HG03045 (cell line): Measurements from ENCODE around the gene CHERP.
"Not testable (repeated sequence)": the region's sequence is repeated elsewhere in the genome, so short reads cannot be mapped to it uniquely, and the experiment has no call there.

Source experiments
- ATAC-seq: cut with Tn5 transposase; IDR thresholded peaks from one replicate; pipeline ENCODE4 v1.9.1; 2021; ENCODE audit warnings: mild to moderate bottlenecking, moderate library complexity; ENCODE audit not compliant: unreplicated experiment

The CHERP gene

DNA sequence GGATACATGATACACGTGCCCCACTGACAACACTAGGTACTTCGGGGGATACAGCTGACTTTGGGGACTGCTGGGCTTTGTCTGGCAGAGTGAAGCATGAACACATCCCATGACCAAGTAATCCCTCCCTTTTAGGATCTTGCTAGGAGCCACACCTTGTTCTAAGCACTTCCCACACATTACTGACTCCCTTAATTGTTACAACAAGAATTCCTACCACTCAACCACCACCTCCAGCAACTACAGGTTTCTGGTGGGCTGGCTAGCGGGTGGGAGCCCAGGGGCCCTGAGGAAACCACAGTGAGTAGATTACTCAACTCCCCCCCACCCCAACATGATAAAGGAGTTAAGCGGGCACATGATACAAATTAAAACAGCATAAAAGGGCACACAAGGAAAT, 37.1 kb upstream of the CHERP start:
- ATAC-seq, result no peak

DNA sequence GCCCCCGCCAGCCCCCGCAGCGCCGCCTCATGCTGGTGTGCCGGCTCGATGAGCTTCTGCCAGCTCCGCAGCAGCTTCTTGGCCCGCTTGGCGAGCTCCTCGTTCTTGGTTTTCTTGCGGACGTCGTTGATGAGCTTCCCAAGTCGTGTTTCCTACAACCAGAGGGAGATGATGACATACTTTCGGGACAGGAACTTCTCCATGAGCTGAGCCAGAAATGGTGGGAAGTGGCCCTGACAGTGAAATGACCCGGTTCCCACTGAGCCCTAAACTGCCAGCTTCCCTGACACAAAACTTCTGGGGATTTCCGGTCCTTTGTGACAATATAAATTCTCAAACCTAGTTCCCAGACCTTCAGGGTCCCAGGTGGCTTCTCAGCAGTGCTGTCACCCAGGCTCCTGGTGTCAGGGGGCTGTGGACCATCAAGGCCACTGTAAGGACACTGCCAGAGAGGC, 35.3 kb upstream of the CHERP start:
- no peak for ATAC-seq

DNA sequence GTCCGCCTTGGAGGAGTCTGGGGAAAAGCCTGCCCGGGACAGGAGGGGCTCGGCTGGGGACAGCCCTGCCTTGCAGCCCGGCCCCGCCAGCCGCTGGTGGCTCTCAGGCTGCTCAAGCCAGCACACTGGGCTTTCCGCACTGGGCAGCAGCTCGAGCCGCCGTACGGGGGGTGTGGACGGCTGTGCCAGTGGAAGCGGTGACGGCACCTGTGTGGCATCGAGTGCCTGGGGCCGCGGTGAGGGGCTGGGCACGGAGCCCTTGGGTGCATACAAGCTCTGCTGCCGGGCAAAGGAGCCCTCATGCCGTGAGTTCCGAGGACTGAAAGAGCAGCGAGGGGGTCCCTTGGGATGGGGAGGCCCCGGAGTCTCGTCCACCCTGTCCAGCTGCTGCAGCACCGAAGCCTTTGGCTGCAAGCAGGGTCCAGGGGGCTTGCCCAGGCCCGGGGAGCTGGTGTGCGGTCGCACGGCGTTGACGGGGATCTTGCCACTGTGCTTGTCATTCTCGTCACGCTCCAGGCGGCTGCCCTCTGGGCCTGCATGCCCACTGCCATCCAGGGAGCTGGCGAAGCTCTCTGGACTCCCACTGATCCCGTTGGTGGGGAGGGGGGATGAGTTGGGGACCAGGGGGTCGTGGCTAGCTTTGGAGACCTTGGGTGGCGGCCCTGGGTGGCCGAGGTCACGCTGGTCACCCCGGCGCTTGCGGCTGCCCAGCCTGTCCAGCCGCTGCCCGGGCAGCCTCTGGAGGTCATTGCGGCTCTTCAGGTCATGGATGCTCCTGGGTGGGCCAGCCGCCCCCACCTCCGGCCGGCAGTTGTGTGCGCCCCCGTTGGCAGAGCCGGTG, 34.7 kb upstream of the CHERP start:
- no peak for ATAC-seq

DNA sequence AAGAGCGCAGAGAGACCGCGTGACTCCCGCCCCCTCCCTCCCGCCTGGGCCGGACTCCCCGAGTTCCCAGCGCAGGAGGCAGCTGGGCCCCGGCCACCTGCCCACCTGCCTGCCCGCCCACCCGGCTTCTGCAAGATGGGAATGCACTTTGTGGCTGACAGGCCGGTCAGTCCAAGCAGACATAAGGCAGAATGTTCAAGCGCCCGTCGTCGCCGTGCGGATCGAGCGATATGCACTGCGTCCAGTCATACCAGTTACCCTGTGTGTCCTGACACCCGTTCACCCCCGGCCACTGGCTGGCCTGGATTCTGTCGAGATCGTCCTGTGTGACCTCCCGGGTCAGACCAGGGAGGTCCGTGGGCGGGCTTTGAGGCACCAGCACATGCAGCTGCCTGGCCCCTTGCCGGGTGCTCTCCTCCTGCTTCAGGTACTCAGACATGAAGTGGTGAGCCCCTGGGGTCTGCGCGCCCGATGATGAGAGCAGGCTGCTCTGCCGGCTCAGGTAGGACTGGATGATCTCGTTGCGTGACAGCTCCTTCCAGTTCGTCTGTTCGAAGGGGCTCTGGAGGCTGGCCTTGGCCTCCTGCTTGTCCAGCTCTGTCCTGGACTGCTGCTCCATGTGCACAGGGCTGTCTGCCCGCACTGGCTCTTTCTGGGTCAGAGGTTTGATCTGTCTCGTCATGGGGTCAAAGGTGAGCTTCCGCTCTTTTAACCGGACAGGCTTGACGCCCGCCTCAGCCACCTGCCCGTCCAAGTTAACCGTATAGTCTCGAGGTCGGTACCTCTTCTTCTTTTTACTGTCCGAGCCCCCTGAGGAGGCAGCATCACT, 33.8 kb upstream of the CHERP start:
- ATAC-seq, result no peak

DNA sequence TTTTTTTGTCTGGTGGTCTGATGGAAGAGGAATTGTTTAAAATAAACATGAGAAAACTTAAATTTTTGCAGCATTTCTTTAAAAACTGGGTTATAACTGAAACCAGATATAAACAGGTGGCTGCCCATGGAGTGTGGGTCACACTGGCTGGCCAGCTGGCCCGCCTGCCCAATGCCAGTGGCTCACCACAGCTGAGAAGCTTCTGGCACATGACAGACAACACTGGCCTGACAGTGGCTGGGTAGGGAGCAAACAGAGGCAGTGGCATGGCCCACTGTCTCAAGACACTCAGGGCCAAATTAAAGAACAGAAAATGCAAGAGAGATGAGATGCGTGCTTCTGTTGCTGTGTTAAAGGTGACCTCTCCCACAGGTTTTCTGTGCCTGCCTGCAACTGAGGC, 33.0 kb upstream of the CHERP start:
- no peak for ATAC-seq

DNA sequence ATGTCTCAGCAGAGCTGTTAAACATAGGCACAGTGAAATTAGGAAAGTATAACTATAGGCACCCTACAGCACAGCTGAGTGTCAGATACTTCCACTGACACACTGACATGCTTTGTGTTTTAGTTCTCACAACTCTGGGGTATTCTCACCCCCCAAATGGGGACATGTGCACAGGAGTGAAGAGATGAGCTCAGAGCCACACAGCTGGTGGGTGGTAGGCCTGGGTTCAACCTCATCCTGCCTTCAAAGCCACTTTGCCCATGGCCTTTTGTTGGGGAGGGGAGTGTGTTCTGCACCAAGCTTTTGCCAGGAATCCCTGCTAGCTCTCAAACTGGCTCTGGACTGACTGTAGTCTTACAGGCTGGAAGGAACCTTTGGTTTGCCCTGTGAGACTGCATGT, 31.7 kb upstream of the CHERP start:
- ATAC-seq, result no peak

DNA sequence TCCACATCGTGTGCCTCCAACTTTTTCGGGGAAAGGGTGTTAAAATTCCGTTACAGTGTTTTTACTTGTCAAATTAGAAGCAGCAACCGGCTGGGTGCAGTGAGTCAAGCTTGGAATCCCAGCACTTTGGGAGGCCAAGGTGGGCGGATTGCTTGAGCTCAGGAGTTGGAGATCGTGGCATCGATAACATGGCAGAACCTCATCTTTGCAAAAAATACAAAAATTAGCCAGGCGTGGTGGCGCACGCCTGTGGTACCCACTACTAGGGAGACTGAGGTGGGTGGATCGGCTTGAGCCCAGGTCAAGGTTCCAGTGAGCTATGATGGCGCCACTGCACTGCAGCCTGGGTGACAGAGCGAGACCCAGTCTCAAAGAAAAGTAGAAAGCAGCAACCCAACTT, 31.1 kb upstream of the CHERP start:
- no peak for ATAC-seq

DNA sequence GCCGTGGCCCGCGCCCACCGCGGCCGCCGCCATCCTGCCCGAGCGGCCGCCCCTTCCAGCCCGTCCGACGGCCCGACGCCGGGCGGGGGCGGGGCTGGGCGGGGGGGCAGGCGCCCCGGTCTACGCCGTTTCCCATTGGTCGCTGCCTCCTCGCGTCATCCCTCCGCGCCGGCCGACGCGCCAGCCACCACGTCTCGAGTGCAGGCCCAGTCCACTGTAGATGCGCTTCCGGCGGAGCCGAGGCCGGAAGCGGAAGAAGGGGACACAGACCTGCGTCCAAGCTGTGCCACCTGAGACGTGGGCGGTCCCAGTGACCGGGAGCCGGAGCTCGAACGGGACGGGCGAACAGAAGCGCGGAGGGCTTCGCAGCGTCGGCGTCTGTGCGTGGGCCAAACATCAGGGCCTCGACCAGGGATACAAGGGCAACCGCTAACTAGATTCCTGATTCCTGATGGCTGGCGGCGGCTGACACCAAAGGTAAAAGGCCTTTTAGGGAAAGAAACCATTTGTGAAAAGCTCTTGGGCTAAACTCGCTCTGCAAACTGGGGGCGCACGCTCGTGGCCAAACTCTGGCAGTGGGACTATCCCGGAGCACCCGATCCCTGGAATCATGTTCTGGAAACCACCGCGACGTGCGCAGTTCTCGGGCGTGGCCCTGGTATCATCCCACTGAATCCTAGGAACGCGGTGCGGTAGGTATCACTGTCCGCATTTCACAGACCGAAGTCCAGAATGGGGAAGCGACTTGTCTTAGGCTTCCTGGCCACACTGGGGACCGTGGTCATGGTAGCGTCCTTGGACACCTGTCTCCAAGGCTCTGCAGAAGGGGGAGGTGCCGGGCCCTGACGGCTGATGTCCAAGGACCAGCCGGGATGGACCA, 30.3 kb upstream of the CHERP start, which contains the start of gene SLC35E1:
SLC35E1 (minus strand) TSS at position 84 of the 880 bp plus-strand sequence; CDS start at position 33, 51 bp downstream.
- ATAC-seq, result peak; percentile 79

DNA sequence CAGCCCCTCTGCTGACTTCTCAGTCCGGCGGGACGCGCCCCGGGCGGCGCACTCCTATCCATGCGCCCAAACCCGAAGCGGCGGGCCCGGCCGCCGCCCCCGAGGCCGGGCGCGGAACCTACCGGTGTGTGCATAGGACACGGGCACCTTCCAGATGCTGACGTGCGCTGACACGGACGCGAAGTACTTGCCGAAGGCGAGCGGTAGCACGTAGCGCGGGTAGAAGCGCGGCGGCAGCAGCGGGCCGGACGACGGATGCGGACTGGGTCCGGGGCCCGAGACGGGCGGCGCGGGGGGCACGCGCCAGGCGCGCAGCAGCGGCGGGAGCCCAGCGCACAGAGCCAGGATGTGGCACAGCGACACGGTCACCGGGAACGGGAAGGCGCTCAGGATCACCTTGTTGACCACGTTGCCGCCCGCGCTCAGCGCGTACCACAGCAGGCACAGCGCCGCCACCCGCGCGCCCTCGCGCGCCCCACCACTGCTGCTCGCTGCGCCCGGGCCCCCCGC, 29.6 kb upstream of the CHERP start:
- ATAC-seq, result peak; percentile 22

DNA sequence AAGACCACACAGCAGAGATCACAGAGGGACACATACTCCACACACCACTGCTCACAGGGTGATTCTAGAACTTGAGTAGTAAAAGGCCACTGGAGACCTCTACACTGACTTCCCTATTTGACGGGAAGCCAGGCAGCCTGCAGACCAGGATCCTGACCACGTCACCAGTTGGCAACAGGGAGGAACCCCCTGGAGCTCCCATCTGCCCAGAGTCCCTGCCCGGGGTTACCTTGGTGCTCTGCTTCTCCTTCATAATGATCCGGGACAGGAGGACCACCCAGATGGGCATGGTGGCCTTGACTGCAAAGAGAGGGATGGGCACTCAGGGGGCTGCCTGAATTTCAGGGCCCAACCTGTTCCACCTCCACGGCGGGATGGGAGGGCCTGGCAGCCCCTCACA, 29.0 kb upstream of the CHERP start:
- no peak for ATAC-seq

DNA sequence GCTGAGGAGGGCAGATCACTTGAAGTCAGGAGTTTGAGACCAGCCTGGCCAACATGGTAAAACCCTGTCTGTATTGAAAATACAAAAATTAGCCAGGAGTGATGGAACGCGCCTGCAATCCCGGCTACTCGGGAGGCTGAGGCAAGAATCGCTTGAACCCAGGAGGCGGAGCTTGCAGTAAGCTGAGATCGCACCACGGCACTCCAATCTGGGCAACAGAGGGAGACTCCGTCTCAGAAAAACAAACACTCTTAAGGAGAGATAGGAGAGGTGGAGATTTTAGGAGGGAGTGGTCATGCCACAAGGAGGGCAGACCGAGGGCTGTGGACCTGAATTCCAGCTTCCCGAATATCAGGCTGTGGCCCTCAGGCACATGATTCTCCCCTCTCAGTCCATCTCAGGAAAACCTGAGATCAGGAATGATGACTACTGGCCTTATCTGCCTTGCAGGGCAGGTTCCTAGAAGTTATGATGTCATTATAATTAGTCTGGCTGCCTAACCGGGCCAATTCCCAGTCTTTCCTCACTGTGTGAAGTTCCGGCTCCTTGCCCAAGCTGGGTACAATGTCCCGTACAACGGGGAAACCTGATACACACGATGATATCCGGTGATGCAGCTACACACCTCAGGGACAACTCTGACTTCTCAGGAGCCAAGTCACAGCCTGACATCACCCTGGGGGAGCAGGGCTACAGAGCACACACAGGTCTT, 27.5 kb upstream of the CHERP start:
- ATAC-seq, result no peak

DNA sequence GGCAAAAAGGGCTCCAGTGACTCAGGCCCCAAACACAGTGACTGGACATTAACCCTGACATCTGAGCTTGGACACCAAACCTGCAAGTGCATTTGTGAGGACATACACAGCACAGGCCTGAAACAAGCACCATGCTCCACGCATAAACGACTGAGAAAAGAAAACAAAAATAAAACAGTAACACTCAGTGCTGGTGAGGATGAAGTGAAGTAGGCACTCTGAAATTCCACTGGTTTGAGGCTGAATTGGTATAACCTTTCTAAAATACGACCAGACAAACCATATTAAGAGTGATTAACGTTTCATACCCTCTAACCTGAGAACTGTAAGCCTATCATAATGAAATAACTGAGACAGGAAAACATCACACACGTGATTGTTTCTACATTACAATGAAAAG, 24.5 kb upstream of the CHERP start:
- ATAC-seq, result no peak

DNA sequence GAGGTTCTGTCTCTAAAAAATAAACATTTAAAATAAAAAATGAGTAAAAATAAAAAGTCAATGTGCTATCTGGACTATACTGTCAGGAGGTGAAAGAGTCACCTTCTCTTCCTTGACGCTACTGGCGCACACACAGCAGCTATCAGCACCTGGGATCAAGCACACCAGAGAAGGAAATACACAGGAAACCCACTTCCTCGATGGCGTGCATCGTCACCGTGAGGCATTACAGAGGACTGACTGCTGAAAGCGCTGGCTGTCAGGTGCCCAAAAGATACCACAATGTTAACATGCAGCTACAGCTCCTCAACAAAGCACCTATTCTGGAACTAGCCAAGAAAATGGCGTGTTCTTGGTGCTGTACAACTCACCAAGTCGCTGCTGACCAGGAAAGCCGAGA, 23.9 kb upstream of the CHERP start:
- ATAC-seq, result no peak

DNA sequence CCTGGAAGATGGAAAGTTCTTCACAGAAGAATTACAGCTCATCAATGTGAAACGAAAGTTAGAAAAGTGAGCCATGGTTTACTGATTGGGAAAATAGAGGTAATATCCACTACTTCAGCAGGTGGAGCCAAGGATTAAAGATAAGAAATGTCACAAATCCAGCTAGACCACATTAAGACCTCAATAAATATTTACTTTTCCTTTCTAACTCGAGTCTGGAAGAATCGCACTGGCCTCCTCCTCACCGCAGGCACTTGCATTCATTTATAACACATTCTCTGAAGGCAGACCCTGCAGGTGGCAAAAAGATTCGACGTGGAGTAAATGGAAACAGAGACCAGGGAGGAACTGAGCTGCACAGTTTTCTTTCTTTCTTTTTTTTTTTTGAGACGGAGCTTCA, 22.6 kb upstream of the CHERP start:
- ATAC-seq, result no peak

DNA sequence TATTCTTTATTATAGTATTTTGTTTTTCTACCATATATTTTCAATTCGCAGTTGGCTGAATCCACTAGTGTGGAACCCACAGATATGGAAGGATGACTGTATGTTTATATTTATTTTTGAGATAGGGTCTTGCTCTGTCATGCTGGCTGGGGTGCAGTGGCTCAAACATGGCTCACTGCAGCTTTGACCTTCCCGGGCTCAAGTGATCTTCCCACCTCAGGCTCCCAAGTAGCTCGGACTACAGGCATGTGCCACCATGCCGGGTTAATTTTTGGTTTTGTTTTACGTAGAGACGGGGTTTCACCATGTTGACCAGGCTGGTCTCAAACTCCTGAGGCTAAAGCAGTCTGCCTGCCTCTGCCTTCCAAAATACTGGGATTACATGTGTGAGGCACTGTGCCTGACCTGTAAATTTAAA, 20.4 kb upstream of the CHERP start:
- ATAC-seq, result no peak

DNA sequence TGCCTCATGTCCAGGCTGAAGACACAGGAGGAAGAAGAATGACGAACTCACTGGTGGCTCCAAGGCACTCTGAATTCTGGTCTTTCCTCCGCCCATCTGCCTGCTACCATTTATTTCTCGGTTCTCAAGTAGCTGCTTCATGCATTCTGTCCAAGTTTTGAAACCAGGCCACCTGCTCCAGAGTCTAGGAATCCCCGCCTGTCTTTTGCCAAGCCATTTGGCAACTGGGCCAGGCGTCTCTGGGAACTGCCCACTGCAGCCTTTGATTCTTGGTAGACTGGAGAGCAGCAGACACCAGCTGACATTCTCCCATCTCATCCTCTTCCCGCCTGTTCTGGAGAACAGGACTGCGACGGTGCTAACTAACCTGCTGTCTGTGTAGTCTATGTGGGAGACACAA, 19.1 kb upstream of the CHERP start:
- ATAC-seq, result no peak

DNA sequence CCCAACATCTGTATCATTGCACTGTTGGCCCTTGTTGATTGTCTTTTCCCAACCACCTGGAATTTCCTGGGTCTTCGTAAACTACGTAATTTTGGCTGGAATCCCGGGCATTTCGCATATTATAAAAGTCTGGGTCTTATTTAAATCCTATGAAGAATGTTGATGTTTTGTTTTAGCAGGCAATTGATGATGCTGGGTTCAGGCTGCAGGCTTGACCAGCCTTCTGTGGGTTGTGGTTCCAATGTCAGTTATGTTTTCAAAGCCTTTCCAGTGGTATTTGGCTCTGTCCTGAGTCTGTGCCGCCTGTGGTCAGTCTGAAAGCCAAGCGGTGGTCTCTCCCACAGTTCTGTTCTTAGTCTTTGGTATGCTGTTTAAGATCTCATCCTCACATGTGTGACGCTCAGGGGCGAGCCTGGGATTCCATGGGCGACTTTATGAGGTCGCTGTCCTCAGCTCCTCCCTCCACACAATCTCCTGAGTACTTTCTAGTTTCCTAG, 17.6 kb upstream of the CHERP start:
- no peak for ATAC-seq

DNA sequence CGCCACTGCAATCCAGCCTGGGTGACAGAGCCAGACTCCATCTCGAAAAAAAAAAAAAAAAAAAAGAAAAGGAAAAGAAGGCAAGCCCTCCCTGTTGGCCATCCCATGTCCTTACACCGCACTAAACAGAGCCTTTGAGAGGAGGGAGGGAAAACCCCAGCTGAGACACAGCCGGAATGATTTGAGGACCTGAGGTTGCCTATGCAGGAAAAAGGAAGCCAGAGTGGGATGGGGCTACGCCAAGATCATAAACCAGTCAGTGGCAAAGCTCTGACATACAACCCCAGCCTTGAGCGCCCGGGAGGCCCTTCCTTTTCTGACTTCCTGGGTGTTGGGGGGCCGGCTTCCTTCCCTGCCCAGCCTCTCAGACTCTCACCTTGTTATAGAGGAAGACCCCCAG, 12.5 kb upstream of the CHERP start:
- no peak for ATAC-seq

DNA sequence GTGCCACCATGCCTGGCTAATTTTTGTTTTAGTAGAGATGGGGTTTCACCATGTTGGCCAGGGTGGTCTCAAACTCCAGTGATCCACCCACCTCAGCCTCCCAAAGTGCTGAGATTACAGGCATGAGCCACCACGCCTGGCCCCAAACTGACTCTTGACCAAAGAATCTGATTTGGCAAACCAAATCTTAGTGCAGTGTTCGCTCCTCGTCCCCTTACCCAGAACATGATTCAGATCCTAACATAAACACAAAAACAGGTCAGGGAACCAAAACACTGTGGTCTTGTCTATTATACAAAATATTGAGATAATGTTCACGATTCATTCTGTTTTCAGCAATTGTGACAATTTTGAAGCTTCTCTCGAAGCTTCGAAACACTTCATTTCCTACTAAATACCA, 9.7 kb upstream of the CHERP start:
- not testable (repeated sequence) for ATAC-seq

DNA sequence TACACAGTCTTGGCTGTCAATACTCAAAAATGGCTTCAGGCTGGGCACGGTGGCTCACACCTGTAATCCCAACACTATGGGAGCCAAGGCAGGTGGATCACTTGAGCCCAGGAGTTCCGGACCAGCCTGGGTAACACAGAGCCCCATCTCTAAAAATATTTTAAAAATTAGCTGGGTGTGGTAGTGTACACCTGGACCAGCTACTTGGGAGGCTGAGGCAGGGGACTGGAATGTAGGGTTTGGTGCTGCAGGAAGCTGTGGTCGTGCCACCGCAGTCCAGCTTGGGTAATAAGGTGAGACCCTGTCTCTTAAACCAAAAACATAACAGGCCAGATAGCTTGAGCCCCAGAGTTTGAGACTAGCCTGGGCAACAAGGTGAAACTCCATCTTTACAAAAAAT, 6.7 kb upstream of the CHERP start:
- ATAC-seq, result no peak
